K562 (cell line): ENCODE results near the gene FAM20B. TPM values are rescaled to one million over a fixed set of nuclear protein-coding genes. Genes with fewer than 3 reads are reported as not detected.

ENCODE experiments used
- CEBPB ChIP-seq: fragments of 450-650 bp; IDR thresholded peaks from 2 replicates; pipeline ENCODE4 v1.6.1; 2016; ENCODE audit warnings: missing genetic modification characterization, missing compliant biosample characterization
- HSF4 ChIP-seq: fragments of 250-450 bp; sonication (Bioruptor Pico); IDR thresholded peaks from 2 replicates; pipeline ENCODE4 v2.1.2; 2022; ENCODE audit warnings: mild to moderate bottlenecking, moderate library complexity, borderline replicate concordance
- IRF2 ChIP-seq: sonication (generic); formaldehyde crosslinking; IDR thresholded peaks from 2 replicates; pipeline ENCODE4 v1.8.1; 2022; ENCODE audit warnings: mild to moderate bottlenecking, missing genetic modification reagents
- KLF16 ChIP-seq: IDR thresholded peaks from 2 replicates; pipeline ENCODE4 v1.6.1; 2016; ENCODE audit warnings: antibody characterized with exemption
- MLX ChIP-seq, 2 experiments: fragments of 450-650 bp in 1 of 2; sonication (generic) in 1 of 2; formaldehyde crosslinking; conservative IDR thresholded peaks; 2 replicates each; pipeline versions ENCODE4 v1.4.0 to v1.8.1; 2020 to 2022; ENCODE audit warnings: mild to moderate bottlenecking in 1 of 2, missing genetic modification reagents in 1 of 2
- PATZ1 ChIP-seq: fragments of 250-450 bp; sonication (Bioruptor Pico); IDR thresholded peaks from 2 replicates; pipeline ENCODE4 v1.5.0; 2020; ENCODE audit warnings: mild to moderate bottlenecking, borderline replicate concordance
- PBX2 ChIP-seq, 2 experiments: IDR thresholded peaks in 1 of 2; conservative IDR thresholded peaks in 1 of 2; 2 replicates each; pipeline ENCODE4 v1.6.1; 2016; ENCODE audit warnings: low read depth in 2 of 2, mild to moderate bottlenecking in 1 of 2, missing compliant biosample characterization in 1 of 2, missing genetic modification characterization in 1 of 2, moderate library complexity in 1 of 2
- POLR2H ChIP-seq: IDR thresholded peaks from 2 replicates; pipeline ENCODE4 v1.6.1; 2016; ENCODE audit warnings: missing genetic modification characterization, low read depth, mild to moderate bottlenecking, control low read depth, missing compliant biosample characterization, moderate library complexity
- RCOR1 ChIP-seq, 2 experiments: IDR thresholded peaks; 2 replicates each; pipeline ENCODE4 v1.6.1; 2012; ENCODE audit warnings: low read depth in 2 of 2, low read length in 2 of 2, borderline replicate concordance in 1 of 2, improper control_type of control experiment in 1 of 2
- RHOXF2B ChIP-seq: fragments of 250-450 bp; sonication (Bioruptor Pico); conservative IDR thresholded peaks from 2 replicates; pipeline ENCODE4 v1.5.1; 2021
- SIRT6 ChIP-seq: IDR thresholded peaks from one replicate; pipeline ENCODE4 v1.6.1; 2012; ENCODE audit warnings: low read depth, mild to moderate bottlenecking, control low read depth, inconsistent platforms, low read length, moderate library complexity
- TBP ChIP-seq: optimal IDR thresholded peaks from 2 replicates; pipeline ENCODE3; 2011; ENCODE audit warnings: low read depth, low read length, improper control_type of control experiment
- TEAD2 ChIP-seq: fragments of 450-650 bp; IDR thresholded peaks from 2 replicates; pipeline ENCODE4 v1.6.1; 2016; ENCODE audit warnings: missing genetic modification characterization, control low read depth, missing compliant biosample characterization
- TGIF2 ChIP-seq: sonication (generic); formaldehyde crosslinking; IDR thresholded peaks from 2 replicates; pipeline ENCODE4 v1.8.1; 2022; ENCODE audit warnings: mild to moderate bottlenecking, missing genetic modification reagents, moderate library complexity
- ZBTB12 ChIP-seq: fragments of 250-450 bp; sonication (Bioruptor Pico); IDR thresholded peaks from 2 replicates; pipeline ENCODE4 v1.4.0; 2020
- ZC3H11A ChIP-seq: IDR thresholded peaks from 2 replicates; pipeline ENCODE4 v1.6.1; 2012; ENCODE audit warnings: low read depth, low read length, improper control_type of control experiment
- ZKSCAN8 ChIP-seq: fragments of 200-800 bp; sonication (Bioruptor generic); IDR thresholded peaks from 2 replicates; pipeline ENCODE4 v1.6.1; 2016; ENCODE audit warnings: missing genetic modification characterization, missing compliant biosample characterization
- ZNF263 ChIP-seq: sonication (generic); formaldehyde crosslinking; IDR thresholded peaks from 2 replicates; pipeline ENCODE4 v1.8.0; 2022; ENCODE audit warnings: mild to moderate bottlenecking, missing genetic modification reagents, borderline replicate concordance
- ZNF408 ChIP-seq: fragments of 250-450 bp; sonication (Bioruptor Pico); IDR thresholded peaks from 2 replicates; pipeline ENCODE4 v1.4.0; 2020; ENCODE audit warnings: low read depth, mild to moderate bottlenecking, moderate library complexity
- polyA plus RNA-seq, 8 experiments: library from polyadenylated mRNA; depleted of rRNA in 4 of 8; stranded (reverse) in 5 of 8; unstranded in 3 of 8; fragments of >200 nt; fragmentation: Nextera tagmentation in 2 of 8; fragmentation: Illumina TruSeq in 1 of 8; extraction: Ambion mirVana in 2 of 8; extraction: Trizol in 1 of 8; gene quantifications; 2 replicates each; pipeline versions ENCODE4 v1.2.1 to v1.2.3, GENCODE V29; 2011 to 2014; ENCODE audit warnings: inconsistent platforms in 1 of 8, missing spikeins in 1 of 8
- total RNA-seq, 7 experiments: library from RNA; depleted of rRNA in 6 of 7; stranded (reverse); fragments of >200 nt in 6 of 7; fragmentation: Illumina TruSeq in 2 of 7; extraction: Trizol in 2 of 7; gene quantifications; 2 replicates each; pipeline versions ENCODE4 v1.2.1 to v1.2.3, GENCODE V29; 2011 to 2021; ENCODE audit warnings: low replicate concordance in 1 of 7

FAM20B gene
- total and polyA plus RNA-seq, 9 of the 15 experiments (the other 6 are each of a cell fraction or from before 2014, with no cell fraction given) = 7.2 to 67.5 (median 42.9) TPM

- no peak for TF ChIP-seq MLX (CRISPR knock-in tag; conservative IDR thresholded peaks at IDR 0.05)
- no peak for TF ChIP-seq CEBPB
- TF ChIP-seq RHOXF2B (CRISPR knock-in tag) = no peak
- TF ChIP-seq PBX2 (CRISPR knock-in tag; IDR thresholded peaks at IDR 0.05; ENCODE audit: low read depth) = no peak
- TF ChIP-seq PBX2 (tag; conservative IDR thresholded peaks at IDR 0.05; ENCODE audit: low read depth) = no peak
- TF ChIP-seq ZC3H11A = no peak
- no peak for TF ChIP-seq HSF4 (CRISPR knock-in tag)
- no peak for TF ChIP-seq ZNF408 (CRISPR knock-in tag)
- 0 out of 4 replicates have a peak, but pooled peaks of 1 of the 2 experiments have one; percentile 43 for TF ChIP-seq RCOR1 (IDR thresholded peaks at IDR 0.05; ENCODE audit: borderline replicate concordance in 1 of 2, low read depth in 2 of 2, low read length in 2 of 2)
- TF ChIP-seq TBP = no peak
- TF ChIP-seq SIRT6 = no peak
- TF ChIP-seq POLR2H (tag) = no peak
- TF ChIP-seq TGIF2 (CRISPR knock-in tag) = no peak
- 0 out of 2 replicates have a peak, but pooled peaks have one; percentile 22 for TF ChIP-seq ZKSCAN8 (CRISPR knock-in tag)
- no peak for TF ChIP-seq IRF2
- TF ChIP-seq TEAD2 (tag) = no peak
- TF ChIP-seq ZBTB12 (CRISPR knock-in tag) = no peak
- TF ChIP-seq PATZ1 (CRISPR knock-in tag) = no peak
- TF ChIP-seq KLF16 = no peak
- TF ChIP-seq ZNF263 (CRISPR knock-in tag) = no peak
Measured at GRCh38 chr1:179017383-179018326, 8.0 kb upstream of the FAM20B start (continued).
